Liver (tissue), 9 donors: ENCODE measurements around the gene PRPF31. TPM values are rescaled to one million over a fixed set of nuclear protein-coding genes. Genes with fewer than 3 reads are reported as not detected.

Experiments used
- DNase-seq: peaks from one replicate; pipeline ENCODE4 v3.0.0-alpha.2; 2017; ENCODE audit warnings: low spot score
- H3K27ac ChIP-seq, 2 donors: one replicate each; pipeline ENCODE4 v1.7.0; 2013; ENCODE audit warnings: inconsistent platforms in 2 of 2, low read length in 2 of 2, control low read depth in 1 of 2, low read depth in 1 of 2, mild to moderate bottlenecking in 1 of 2
- H3K27me3 ChIP-seq, 4 donors: one replicate each; pipeline versions ENCODE4 v1.6.1 to v1.7.0; 2013; ENCODE audit warnings: low read length in 3 of 4, inconsistent platforms in 1 of 4, mild to moderate bottlenecking in 1 of 4, moderate library complexity in 1 of 4; ENCODE audit not compliant: control insufficient read depth in 4 of 4, insufficient read depth in 4 of 4
- H3K36me3 ChIP-seq, 4 donors: one replicate each; pipeline versions ENCODE4 v1.6.1 to v1.7.0; 2013; ENCODE audit warnings: low read length in 3 of 4, mild to moderate bottlenecking in 3 of 4, low read depth in 1 of 4, moderate library complexity in 1 of 4; ENCODE audit not compliant: control insufficient read depth in 4 of 4, insufficient read depth in 3 of 4
- H3K4me1 ChIP-seq, 4 donors: one replicate each; pipeline versions ENCODE4 v1.6.1 to v1.7.0; 2013; ENCODE audit warnings: low read length in 3 of 4, mild to moderate bottlenecking in 3 of 4, moderate library complexity in 1 of 4; ENCODE audit not compliant: control insufficient read depth in 4 of 4, insufficient read depth in 4 of 4
- H3K4me3 ChIP-seq, 3 donors: one replicate each; pipeline versions ENCODE4 v1.6.1 to v1.7.0; 2013; ENCODE audit warnings: low read length in 3 of 3, control low read depth in 1 of 3, low read depth in 1 of 3, mild to moderate bottlenecking in 1 of 3
- H3K9ac ChIP-seq, 2 donors: one replicate each; pipeline ENCODE4 v1.7.0; 2013; ENCODE audit warnings: low read length in 2 of 2, mild to moderate bottlenecking in 2 of 2, moderate library complexity in 2 of 2, control low read depth in 1 of 2, low read depth in 1 of 2
- H3K9me3 ChIP-seq, 4 donors: one replicate each; pipeline versions ENCODE4 v1.6.1 to v1.7.0; 2013; ENCODE audit warnings: low read length in 3 of 4; ENCODE audit not compliant: control insufficient read depth in 4 of 4
- EGR1 ChIP-seq, 2 donors: IDR thresholded peaks; 2 replicates each; pipeline ENCODE4 v1.6.1; 2016 to 2018; ENCODE audit warnings: antibody characterized with exemption in 2 of 2, low read depth in 2 of 2
- FOXA2 ChIP-seq: IDR thresholded peaks from 2 replicates; pipeline ENCODE4 v1.6.1; 2016; ENCODE audit warnings: antibody characterized with exemption
- GABPA ChIP-seq, 2 donors: IDR thresholded peaks in 1 of 2; conservative IDR thresholded peaks in 1 of 2; 2 replicates each; pipeline ENCODE4 v1.6.1; 2016; ENCODE audit warnings: antibody characterized with exemption in 2 of 2, mild to moderate bottlenecking in 1 of 2, moderate library complexity in 1 of 2
- HNF4A ChIP-seq, 2 donors: conservative IDR thresholded peaks; 2 replicates each; pipeline ENCODE4 v1.6.1; 2016; ENCODE audit warnings: antibody characterized with exemption in 2 of 2, mild to moderate bottlenecking in 2 of 2
- NR2F2 ChIP-seq: IDR thresholded peaks from 2 replicates; pipeline ENCODE4 v1.6.1; 2016; ENCODE audit warnings: antibody characterized with exemption
- RAD21 ChIP-seq, 2 donors: IDR thresholded peaks; 2 replicates each; pipeline ENCODE4 v1.6.1; 2016; ENCODE audit warnings: antibody characterized with exemption in 2 of 2, mild to moderate bottlenecking in 2 of 2
- RXRA ChIP-seq, 2 donors: IDR thresholded peaks; 2 replicates each; pipeline ENCODE4 v1.6.1; 2017 to 2018; ENCODE audit warnings: antibody characterized with exemption in 2 of 2, mild to moderate bottlenecking in 1 of 2
- WGBS: extraction: QIAGEN DNeasy Blood & Tissue Kit; methylation state at CpG from one replicate; pipeline ENCODE4 v1.1.7; 2013; 5-methylcytosine and 5-hydroxymethylcytosine counted together
- polyA plus RNA-seq, 2 donors: library from polyadenylated mRNA; stranded (reverse) in 1 of 2; unstranded in 1 of 2; fragments of 200-250 nt in 1 of 2; fragments of >200 nt in 1 of 2; fragmentation: Nextera tagmentation in 1 of 2; extraction: Ambion mirVana in 1 of 2; gene quantifications; one replicate each; pipeline versions ENCODE4 v1.2.1 to v1.2.3, GENCODE V29; 2013 to 2015
- total RNA-seq, 2 donors: library from RNA; depleted of rRNA; stranded (reverse); fragments of >200 nt; gene quantifications; one replicate each; pipeline ENCODE4 v1.2.3, GENCODE V29; 2014
- TF ChIP-seq, protein P1 (sequence below): IDR thresholded peaks from 2 replicates; pipeline ENCODE4 v1.6.1; 2016; ENCODE audit warnings: antibody characterized with exemption, mild to moderate bottlenecking
- TF ChIP-seq, protein P2 (sequence below): IDR thresholded peaks from 2 replicates; pipeline ENCODE4 v1.6.1; 2016; ENCODE audit warnings: antibody characterized with exemption
- TF ChIP-seq, protein P3 (sequence below): IDR thresholded peaks from 2 replicates; pipeline ENCODE4 v1.6.1; 2016; ENCODE audit warnings: antibody characterized with exemption
- donor health status: healthy.
- donor health status: healthy.
- donor health status: healthy.
- donor health status: healthy.
- donor health status: healthy.

PRPF31 gene
- total and polyA plus RNA-seq, 4 donors = 23.8 to 33.0 (median 28.7) TPM

DNA sequence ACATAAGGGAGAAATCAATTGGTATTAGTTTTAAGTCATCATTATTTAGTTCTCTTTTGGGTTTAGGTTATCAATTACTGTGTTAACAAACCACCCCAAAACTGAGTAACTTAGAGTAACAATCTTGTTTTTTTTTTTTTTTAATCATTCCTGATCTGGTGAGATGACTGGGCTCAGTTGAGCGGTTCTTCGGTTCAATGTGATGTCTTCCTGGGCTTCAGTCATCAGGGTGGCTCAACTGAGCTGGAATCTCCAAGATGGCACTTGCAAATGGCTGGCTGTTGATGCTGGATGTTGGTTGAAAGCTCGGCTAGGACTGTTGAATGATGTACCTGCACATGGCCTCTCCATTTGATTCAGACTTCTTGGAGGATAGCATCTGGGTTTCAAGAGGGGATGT is 31.1 kb upstream of the PRPF31 start:
- Histone ChIP-seq H3K27me3 (no peaks in the 10 kb centered on the region), H3K4me3 (no peak overlapping the region), H3K9ac (no peak overlapping the region), H3K9me3 (peaks cover 5 to 8% (median 7%) of the 10 kb centered on the region in 4 donors), H3K27ac (no peak overlapping the region), H3K36me3 (no peaks in the 10 kb centered on the region), H3K4me1 (no peaks in the 10 kb centered on the region)
- WGBS = 81% methylated on average over 3 of the region's 3 CpGs
- DNase-seq = no peak
- TF ChIP-seq, protein P1, sequence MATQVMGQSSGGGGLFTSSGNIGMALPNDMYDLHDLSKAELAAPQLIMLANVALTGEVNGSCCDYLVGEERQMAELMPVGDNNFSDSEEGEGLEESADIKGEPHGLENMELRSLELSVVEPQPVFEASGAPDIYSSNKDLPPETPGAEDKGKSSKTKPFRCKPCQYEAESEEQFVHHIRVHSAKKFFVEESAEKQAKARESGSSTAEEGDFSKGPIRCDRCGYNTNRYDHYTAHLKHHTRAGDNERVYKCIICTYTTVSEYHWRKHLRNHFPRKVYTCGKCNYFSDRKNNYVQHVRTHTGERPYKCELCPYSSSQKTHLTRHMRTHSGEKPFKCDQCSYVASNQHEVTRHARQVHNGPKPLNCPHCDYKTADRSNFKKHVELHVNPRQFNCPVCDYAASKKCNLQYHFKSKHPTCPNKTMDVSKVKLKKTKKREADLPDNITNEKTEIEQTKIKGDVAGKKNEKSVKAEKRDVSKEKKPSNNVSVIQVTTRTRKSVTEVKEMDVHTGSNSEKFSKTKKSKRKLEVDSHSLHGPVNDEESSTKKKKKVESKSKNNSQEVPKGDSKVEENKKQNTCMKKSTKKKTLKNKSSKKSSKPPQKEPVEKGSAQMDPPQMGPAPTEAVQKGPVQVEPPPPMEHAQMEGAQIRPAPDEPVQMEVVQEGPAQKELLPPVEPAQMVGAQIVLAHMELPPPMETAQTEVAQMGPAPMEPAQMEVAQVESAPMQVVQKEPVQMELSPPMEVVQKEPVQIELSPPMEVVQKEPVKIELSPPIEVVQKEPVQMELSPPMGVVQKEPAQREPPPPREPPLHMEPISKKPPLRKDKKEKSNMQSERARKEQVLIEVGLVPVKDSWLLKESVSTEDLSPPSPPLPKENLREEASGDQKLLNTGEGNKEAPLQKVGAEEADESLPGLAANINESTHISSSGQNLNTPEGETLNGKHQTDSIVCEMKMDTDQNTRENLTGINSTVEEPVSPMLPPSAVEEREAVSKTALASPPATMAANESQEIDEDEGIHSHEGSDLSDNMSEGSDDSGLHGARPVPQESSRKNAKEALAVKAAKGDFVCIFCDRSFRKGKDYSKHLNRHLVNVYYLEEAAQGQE = no peak
- no peak for TF ChIP-seq EGR1 (IDR thresholded peaks at IDR 0.05; ENCODE audit: low read depth in 2 of 2)
- TF ChIP-seq FOXA2 = no peak
- TF ChIP-seq GABPA (IDR thresholded peaks at IDR 0.05 in 1 of 2, conservative IDR thresholded peaks at IDR 0.05 in 1 of 2) = no peak
- TF ChIP-seq RXRA (IDR thresholded peaks at IDR 0.05) = no peak
- TF ChIP-seq, protein P2, sequence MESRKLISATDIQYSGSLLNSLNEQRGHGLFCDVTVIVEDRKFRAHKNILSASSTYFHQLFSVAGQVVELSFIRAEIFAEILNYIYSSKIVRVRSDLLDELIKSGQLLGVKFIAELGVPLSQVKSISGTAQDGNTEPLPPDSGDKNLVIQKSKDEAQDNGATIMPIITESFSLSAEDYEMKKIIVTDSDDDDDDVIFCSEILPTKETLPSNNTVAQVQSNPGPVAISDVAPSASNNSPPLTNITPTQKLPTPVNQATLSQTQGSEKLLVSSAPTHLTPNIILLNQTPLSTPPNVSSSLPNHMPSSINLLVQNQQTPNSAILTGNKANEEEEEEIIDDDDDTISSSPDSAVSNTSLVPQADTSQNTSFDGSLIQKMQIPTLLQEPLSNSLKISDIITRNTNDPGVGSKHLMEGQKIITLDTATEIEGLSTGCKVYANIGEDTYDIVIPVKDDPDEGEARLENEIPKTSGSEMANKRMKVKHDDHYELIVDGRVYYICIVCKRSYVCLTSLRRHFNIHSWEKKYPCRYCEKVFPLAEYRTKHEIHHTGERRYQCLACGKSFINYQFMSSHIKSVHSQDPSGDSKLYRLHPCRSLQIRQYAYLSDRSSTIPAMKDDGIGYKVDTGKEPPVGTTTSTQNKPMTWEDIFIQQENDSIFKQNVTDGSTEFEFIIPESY = no peak
- no peak for TF ChIP-seq RAD21 (IDR thresholded peaks at IDR 0.05)
- no peak for TF ChIP-seq HNF4A (conservative IDR thresholded peaks at IDR 0.05)
- no peak for TF ChIP-seq NR2F2
- TF ChIP-seq, protein P3, sequence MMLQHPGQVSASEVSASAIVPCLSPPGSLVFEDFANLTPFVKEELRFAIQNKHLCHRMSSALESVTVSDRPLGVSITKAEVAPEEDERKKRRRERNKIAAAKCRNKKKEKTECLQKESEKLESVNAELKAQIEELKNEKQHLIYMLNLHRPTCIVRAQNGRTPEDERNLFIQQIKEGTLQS = no peak

DNA sequence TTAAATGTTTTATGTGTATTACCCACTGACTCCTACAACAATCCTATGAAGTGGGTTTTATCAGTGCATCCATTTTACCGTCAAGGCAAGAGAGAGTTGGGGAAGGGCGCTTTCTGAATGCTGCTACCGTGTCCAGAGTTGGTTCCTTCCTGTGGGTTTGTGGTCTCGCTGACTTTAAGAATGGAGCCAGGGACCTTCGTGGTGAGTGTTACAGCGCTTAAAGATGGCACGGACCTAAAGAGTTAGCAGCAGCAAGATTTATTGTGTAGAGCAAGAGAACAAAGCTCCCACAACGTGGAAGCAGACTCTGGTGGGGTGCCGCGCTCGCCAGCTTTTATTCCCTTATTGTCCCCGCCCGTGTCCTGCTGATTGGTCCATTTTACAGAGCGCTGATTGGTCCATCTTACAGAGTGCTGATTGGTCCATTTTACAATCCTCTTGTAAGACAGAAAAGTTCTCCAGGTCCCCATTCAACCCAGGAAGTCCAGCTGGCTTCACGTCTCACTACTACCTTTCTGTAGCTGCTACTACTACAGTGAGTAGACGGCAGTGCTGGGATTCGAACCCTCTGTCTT is 21.0 kb upstream of the PRPF31 start:
- Histone ChIP-seq H3K36me3 (no peaks in the 10 kb centered on the region), H3K27ac (no peak overlapping the region), H3K4me1 (peaks cover 0 to 5% (median 4%) of the 10 kb centered on the region in 4 donors), H3K4me3 (no peak overlapping the region), H3K27me3 (peaks cover 0 to 4% (median 0%) of the 10 kb centered on the region in 4 donors), H3K9me3 (no peaks in the 10 kb centered on the region), H3K9ac (no peak overlapping the region)
- no peak for TF ChIP-seq EGR1 (IDR thresholded peaks at IDR 0.05; ENCODE audit: low read depth in 2 of 2)
- no peak for DNase-seq
- 81% methylated on average over 17 of the region's 17 CpGs for WGBS
